T-cell (primary cell): Measurements from ENCODE around the gene UMOD. TPM values are rescaled to one million over a fixed set of nuclear protein-coding genes. Genes with fewer than 3 reads are reported as not detected.

Experiments used
- ATAC-seq, 4 experiments: fragments of 200-7000 bp in 3 of 4; fragments of 150-1000 bp in 1 of 4; cut with Tn5 transposase; replicated peaks in 1 of 4; 1 replicate in 3 of 4; 2 replicates in 1 of 4; pipeline ENCODE4 v1.10.0; 2021; ENCODE audit warnings: moderate library complexity in 3 of 4, mild to moderate bottlenecking in 2 of 4, moderate number of reproducible peaks in 1 of 4
- CTCF ChIA-PET, 2 donors: fragments of 300-600 bp; sonication (Branson Sonifier 250); formaldehyde crosslinking; loops; one replicate each; lab custom pipeline; 2022; ENCODE audit warnings: antibody characterized with exemption in 2 of 2; lab: Charles Lee
- POLR2A ChIA-PET, 2 donors: fragments of 300-600 bp; sonication (Branson Sonifier 250); formaldehyde crosslinking; loops; one replicate each; lab custom pipeline; 2022; ENCODE audit warnings: antibody characterized with exemption in 2 of 2; lab: Charles Lee
- DNase-seq, 35 experiments: peaks; one replicate each; pipeline versions ENCODE4 v3.0.0 to v3.0.0-alpha.2; 2013 to 2023
- H3K27ac ChIP-seq: one replicate; pipeline ENCODE4 v1.5.1; 2013; ENCODE audit warnings: low read length
- H3K27me3 ChIP-seq, 2 experiments: replicated peaks in 1 of 2; 1 replicate in 1 of 2; 2 replicates in 1 of 2; pipeline versions ENCODE4 v1.6.1 to v1.7.0; 2013; ENCODE audit warnings: low read length in 1 of 2, mixed read lengths in 1 of 2; ENCODE audit not compliant: control insufficient read depth in 2 of 2, insufficient read depth in 2 of 2; ENCODE audit errors: extremely low read depth in 1 of 2
- H3K36me3 ChIP-seq, 2 donors: 1 replicate in 1 of 2; 2 replicates in 1 of 2; pipeline versions ENCODE4 v1.6.1 to v1.7.0; 2013; ENCODE audit warnings: low read length in 1 of 2; ENCODE audit not compliant: control insufficient read depth in 2 of 2, insufficient read depth in 1 of 2; ENCODE audit errors: extremely low read depth in 1 of 2
- H3K4me1 ChIP-seq, 2 experiments: 1 replicate in 1 of 2; 2 replicates in 1 of 2; pipeline versions ENCODE4 v1.6.1 to v1.7.0; 2013; ENCODE audit warnings: low read length in 2 of 2, mixed read lengths in 1 of 2; ENCODE audit not compliant: insufficient read depth in 2 of 2, control insufficient read depth in 1 of 2; ENCODE audit errors: extremely low read depth in 1 of 2
- H3K4me3 ChIP-seq, 2 donors: 1 replicate in 1 of 2; 2 replicates in 1 of 2; pipeline versions ENCODE4 v1.5.1 to v1.7.0; 2013; ENCODE audit warnings: mild to moderate bottlenecking in 2 of 2, low read length in 1 of 2, moderate library complexity in 1 of 2; ENCODE audit not compliant: control insufficient read depth in 1 of 2; ENCODE audit errors: extremely low read depth in 1 of 2
- H3K9me3 ChIP-seq: 2 replicates; pipeline ENCODE4 v1.7.0; 2013
- H3K27ac Mint-ChIP-seq, 2 donors: one replicate each; pipeline ENCODE4 v1.8.0; 2020 to 2021; ENCODE audit warnings: mild to moderate bottlenecking in 2 of 2, mixed read lengths in 2 of 2
- H3K27me3 Mint-ChIP-seq, 2 donors: one replicate each; pipeline ENCODE4 v1.8.0; 2021 to 2022; ENCODE audit warnings: mixed read lengths in 2 of 2
- H3K36me3 Mint-ChIP-seq: one replicate; pipeline ENCODE4 v1.8.0; 2021; ENCODE audit warnings: mixed read lengths
- H3K4me1 Mint-ChIP-seq, 3 donors: one replicate each; pipeline ENCODE4 v1.8.0; 2020 to 2022; ENCODE audit warnings: mixed read lengths in 3 of 3, mild to moderate bottlenecking in 1 of 3
- H3K4me3 Mint-ChIP-seq, 3 donors: one replicate each; pipeline ENCODE4 v1.8.0; 2020 to 2022; ENCODE audit warnings: mild to moderate bottlenecking in 3 of 3, mixed read lengths in 3 of 3, moderate library complexity in 3 of 3
- H3K9me3 Mint-ChIP-seq, 3 donors: one replicate each; pipeline ENCODE4 v1.8.0; 2020 to 2022; ENCODE audit warnings: mixed read lengths in 3 of 3
- WGBS: methylation state at CpG from one replicate; pipeline ENCODE4 v1.1.5; 2013; ENCODE audit warnings: missing lambda C conversion rate; ENCODE audit not compliant: insufficient coverage; 5-methylcytosine and 5-hydroxymethylcytosine counted together
- total RNA-seq, 35 experiments: library from RNA in 6 of 35; stranded (reverse) in 6 of 35; fragments of 120-200 nt in 1 of 35; gene quantifications; one replicate each; pipeline versions ENCODE4 v1.2.1 to v1.2.4 and lab custom pipeline; 2013 to 2026

UMOD gene
- total RNA-seq, 5 donors from 2014 or later (not counting 1 experiment from before 2014, with no cell fraction given) = not detected

- Histone ChIP-seq H3K27ac (no peak overlapping the region), H3K36me3 (no peaks in the 10 kb centered on the region), H3K4me1 (no peaks in the 10 kb centered on the region), H3K9me3 (no peaks in the 10 kb centered on the region), H3K27me3 (peaks cover 0 to 4% of the 10 kb centered on the region in 2 experiments), H3K4me3 (no peak overlapping the region)
- no peaks in the 10 kb centered on the region for H3K9me3 Mint-ChIP-seq
- ChIA-PET POLR2A (no interaction called here), CTCF (no interaction called here)
- H3K36me3 Mint-ChIP-seq = no peaks in the 10 kb centered on the region
- WGBS = no CpG with 5 or more reads among the region's 2 CpGs
- H3K27me3 Mint-ChIP-seq = peaks cover 7 to 13% of the 10 kb centered on the region in 2 donors
- H3K4me1 Mint-ChIP-seq = no peaks in the 10 kb centered on the region
- H3K27ac Mint-ChIP-seq = no peak overlapping the region
- no peak for DNase-seq
- no peak overlapping the region for H3K4me3 Mint-ChIP-seq
- no peak for ATAC-seq
Observed at GRCh38 chr16:20336955-20337354, 15.6 kb downstream of the UMOD start.

- no peaks in the 10 kb centered on the region for H3K9me3 ChIP-seq
- H3K27me3 ChIP-seq = peaks cover 0 to 4% of the 10 kb centered on the region in 2 experiments
- WGBS = no CpG with 5 or more reads among the region's 1 CpG
- H3K4me1 Mint-ChIP-seq = no peaks in the 10 kb centered on the region
- POLR2A ChIA-PET = no interaction called here
- H3K27ac Mint-ChIP-seq = no peak overlapping the region
- H3K4me3 Mint-ChIP-seq = no peak overlapping the region
- peaks cover 0 to under 1% (median 0%) of the 10 kb centered on the region in 3 donors for H3K9me3 Mint-ChIP-seq
- H3K4me3 ChIP-seq = no peak overlapping the region
- DNase-seq (no peak), ATAC-seq (no peak)
- no peaks in the 10 kb centered on the region for H3K4me1 ChIP-seq
- CTCF ChIA-PET = no interaction called here
- no peaks in the 10 kb centered on the region for H3K36me3 Mint-ChIP-seq
- no peak overlapping the region for H3K27ac ChIP-seq
- peaks cover 10% of the 10 kb centered on the region in 2 donors for H3K27me3 Mint-ChIP-seq
- H3K36me3 ChIP-seq = no peaks in the 10 kb centered on the region
Observed at GRCh38 chr16:20334396-20334795, 18.1 kb downstream of the UMOD start.

- no peaks in the 10 kb centered on the region for H3K36me3 Mint-ChIP-seq
- Histone ChIP-seq H3K4me1 (no peaks in the 10 kb centered on the region), H3K4me3 (no peak overlapping the region), H3K9me3 (no peaks in the 10 kb centered on the region), H3K27me3 (peaks cover 0 to 1% of the 10 kb centered on the region in 2 experiments), H3K36me3 (no peaks in the 10 kb centered on the region), H3K27ac (no peak overlapping the region)
- POLR2A ChIA-PET = no interaction called here
- no peak overlapping the region for H3K4me3 Mint-ChIP-seq
- no peak overlapping the region for H3K27ac Mint-ChIP-seq
- DNase-seq (no peak), ATAC-seq (no peak)
- peaks cover 0 to 3% (median 0%) of the 10 kb centered on the region in 3 donors for H3K9me3 Mint-ChIP-seq
- peaks cover 5 to 9% of the 10 kb centered on the region in 2 donors for H3K27me3 Mint-ChIP-seq
- CTCF ChIA-PET = no interaction called here
- no peaks in the 10 kb centered on the region for H3K4me1 Mint-ChIP-seq
- WGBS = 69% methylated on average over 5 of the region's 5 CpGs
Observed at GRCh38 chr16:20333120-20333519, 19.4 kb downstream of the UMOD start.

GRCh38 chr16:20332411-20332810 is 20.1 kb downstream of the UMOD start:
- no peaks in the 10 kb centered on the region for H3K4me1 ChIP-seq
- no peaks in the 10 kb centered on the region for H3K36me3 ChIP-seq
- Mint-ChIP-seq H3K9me3 (peaks cover 0 to 3% (median 0%) of the 10 kb centered on the region in 3 donors), H3K4me1 (no peaks in the 10 kb centered on the region), H3K27ac (no peak overlapping the region), H3K36me3 (no peaks in the 10 kb centered on the region), H3K27me3 (peaks cover 3 to 7% of the 10 kb centered on the region in 2 donors), H3K4me3 (no peak overlapping the region)
- H3K27me3 ChIP-seq = no peaks in the 10 kb centered on the region
- no peaks in the 10 kb centered on the region for H3K9me3 ChIP-seq
- DNase-seq (no peak), ATAC-seq (no peak)
- no peak overlapping the region for H3K4me3 ChIP-seq
- 65% methylated on average over 7 of the region's 8 CpGs for WGBS
- H3K27ac ChIP-seq = no peak overlapping the region
- ChIA-PET CTCF (no interaction called here), POLR2A (no interaction called here)

- H3K4me1 Mint-ChIP-seq = no peaks in the 10 kb centered on the region
- ChIA-PET CTCF (no interaction called here), POLR2A (no interaction called here)
- no peaks in the 10 kb centered on the region for H3K36me3 Mint-ChIP-seq
- H3K27me3 Mint-ChIP-seq = peaks cover 3 to 7% of the 10 kb centered on the region in 2 donors
- H3K4me3 Mint-ChIP-seq = no peak overlapping the region
- H3K27ac Mint-ChIP-seq = no peak overlapping the region
- DNase-seq (no peak), ATAC-seq (no peak)
- H3K4me1 ChIP-seq = no peaks in the 10 kb centered on the region
- no peaks in the 10 kb centered on the region for H3K9me3 ChIP-seq
- no peaks in the 10 kb centered on the region for H3K27me3 ChIP-seq
- H3K27ac ChIP-seq = no peak overlapping the region
- no peaks in the 10 kb centered on the region for H3K36me3 ChIP-seq
- no peak overlapping the region for H3K4me3 ChIP-seq
- H3K9me3 Mint-ChIP-seq = peaks cover 0 to 3% (median 0%) of the 10 kb centered on the region in 3 donors
- 67% methylated on average over 1 of the region's 5 CpGs for WGBS
Observed at GRCh38 chr16:20331635-20332034, 20.9 kb downstream of the UMOD start.

- H3K27ac Mint-ChIP-seq = no peak overlapping the region
- Histone ChIP-seq H3K9me3 (no peaks in the 10 kb centered on the region), H3K4me3 (no peak overlapping the region), H3K4me1 (no peaks in the 10 kb centered on the region), H3K27ac (no peak overlapping the region), H3K36me3 (no peaks in the 10 kb centered on the region), H3K27me3 (no peaks in the 10 kb centered on the region)
- H3K9me3 Mint-ChIP-seq = peaks cover 0 to 3% (median 0%) of the 10 kb centered on the region in 3 donors
- 70% methylated on average over 2 of the region's 5 CpGs for WGBS
- ATAC-seq = no peak
- H3K4me1 Mint-ChIP-seq = no peaks in the 10 kb centered on the region
- no peak for DNase-seq
- ChIA-PET POLR2A (no interaction called here), CTCF (no interaction called here)
- H3K4me3 Mint-ChIP-seq = no peak overlapping the region
- H3K36me3 Mint-ChIP-seq = no peaks in the 10 kb centered on the region
- peaks cover 0 to 3% of the 10 kb centered on the region in 2 donors for H3K27me3 Mint-ChIP-seq
Observed at GRCh38 chr16:20329392-20330138, 22.9 kb downstream of the UMOD start.
